LoVo (cell line): ENCODE measurements around the gene AP1M2.
"Not testable (repeated sequence)": the region's sequence is repeated elsewhere in the genome, so short reads cannot be mapped to it uniquely, and the experiment has no call there.

Experiments
- DNase-seq: peaks from one replicate; pipeline ENCODE4 v3.0.0-alpha.2; 2016; ENCODE audit warnings: low spot score

The AP1M2 gene

GRCh38 chr19:10538204-10538983 lies 48.7 kb downstream of the AP1M2 start:
- DNase-seq, result no peak

- no peak for DNase-seq
These were observed 49.4 kb downstream of the AP1M2 start for GRCh38 chr19:10537668-10538067.

- DNase-seq, result no peak
These were observed 51.5 kb downstream of the AP1M2 start for GRCh38 chr19:10535613-10536012.

GRCh38 chr19:10533646-10534386 lies 53.3 kb downstream of the AP1M2 start:
- no peak for DNase-seq

- DNase-seq, result no peak
These were observed 54.7 kb downstream of the AP1M2 start for GRCh38 chr19:10532457-10532856.

GRCh38 chr19:10526887-10527286 lies 60.2 kb downstream of the AP1M2 start:
- not testable (repeated sequence) for DNase-seq

- DNase-seq, result no peak
These were observed 61.5 kb downstream of the AP1M2 start for GRCh38 chr19:10525636-10526035.

GRCh38 chr19:10523135-10523636 lies 63.9 kb downstream of the AP1M2 start:
- DNase-seq, result no peak
